ENCODE measurements around the gene INSYN2A. TPM values are rescaled to one million over a fixed set of nuclear protein-coding genes. Genes with fewer than 3 reads are reported as not detected.

The INSYN2A gene
- total RNA-seq, 1 experiment from 2014 or later: 0.13 TPM

DNA sequence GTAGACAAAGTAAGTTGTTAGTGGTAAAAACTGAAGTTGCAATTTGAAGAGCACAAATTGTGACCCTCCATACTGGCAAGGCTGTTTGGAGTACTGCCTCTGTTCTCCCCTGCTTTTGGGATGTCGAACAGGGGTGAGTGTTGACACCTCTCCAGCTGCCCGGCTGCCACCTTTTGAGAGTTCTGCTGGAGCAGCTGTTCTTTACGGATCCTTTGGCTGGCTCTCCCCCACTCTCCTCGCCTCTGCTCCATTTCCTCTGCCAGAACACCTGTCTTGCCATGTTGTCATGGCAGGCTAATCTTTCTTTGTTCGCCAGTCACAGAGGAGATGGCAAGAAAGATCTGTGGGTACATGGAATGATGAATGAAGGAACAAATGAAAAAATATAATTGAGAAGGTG, 34.9 kb downstream of the INSYN2A start (continued):
- TF ChIP-seq, protein P1, sequence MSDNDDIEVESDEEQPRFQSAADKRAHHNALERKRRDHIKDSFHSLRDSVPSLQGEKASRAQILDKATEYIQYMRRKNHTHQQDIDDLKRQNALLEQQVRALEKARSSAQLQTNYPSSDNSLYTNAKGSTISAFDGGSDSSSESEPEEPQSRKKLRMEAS (CRISPR knock-in tag; IDR thresholded peaks at IDR 0.05): no peak
- no peak for TF ChIP-seq NR1H2 (CRISPR knock-in tag; IDR thresholded peaks at IDR 0.05)

DNA sequence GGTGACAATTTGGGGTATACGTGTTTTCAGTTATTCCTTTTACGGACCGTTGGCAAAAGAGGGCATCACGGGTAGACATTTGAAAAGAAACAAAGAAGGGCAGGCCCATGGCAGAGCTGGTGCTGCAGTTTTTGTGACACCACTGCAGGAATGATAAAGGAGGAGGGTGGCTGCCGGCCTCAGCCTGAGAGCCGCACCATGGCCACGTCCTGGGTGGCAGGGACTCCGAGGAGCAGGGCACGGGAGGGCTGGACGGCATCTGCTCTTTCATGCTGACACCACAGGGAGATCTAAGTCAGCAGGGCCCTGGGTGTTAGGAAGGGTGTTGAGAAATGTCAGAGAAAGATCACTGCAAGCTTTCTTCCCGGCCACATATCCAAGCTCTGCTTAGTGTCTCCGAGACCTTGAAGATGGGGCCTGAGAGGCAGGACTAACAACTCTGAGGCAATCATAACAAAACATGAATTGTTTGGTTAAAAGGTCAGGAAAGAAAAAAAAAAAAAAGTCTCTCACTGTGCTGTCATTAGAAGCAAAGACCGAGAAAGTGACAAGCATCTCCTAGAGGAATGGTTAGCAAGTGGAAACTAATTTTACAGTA, 36.6 kb downstream of the INSYN2A start:
- Mint-ChIP-seq H3K9me3 (no peaks in the 10 kb centered on the region), H3K4me3 (no peak overlapping the region), H3K4me1 (peaks cover 10% of the 10 kb centered on the region), H3K27ac (no peak overlapping the region), H3K27me3 (ENCODE audit: low read depth) (no peaks in the 10 kb centered on the region), H3K36me3 (no peaks in the 10 kb centered on the region)
- no peak for TF ChIP-seq MYBL2 (CRISPR knock-in tag; IDR thresholded peaks at IDR 0.05)
- TF ChIP-seq, protein P2, sequence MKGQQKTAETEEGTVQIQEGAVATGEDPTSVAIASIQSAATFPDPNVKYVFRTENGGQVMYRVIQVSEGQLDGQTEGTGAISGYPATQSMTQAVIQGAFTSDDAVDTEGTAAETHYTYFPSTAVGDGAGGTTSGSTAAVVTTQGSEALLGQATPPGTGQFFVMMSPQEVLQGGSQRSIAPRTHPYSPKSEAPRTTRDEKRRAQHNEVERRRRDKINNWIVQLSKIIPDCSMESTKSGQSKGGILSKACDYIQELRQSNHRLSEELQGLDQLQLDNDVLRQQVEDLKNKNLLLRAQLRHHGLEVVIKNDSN (CRISPR knock-in tag; IDR thresholded peaks at IDR 0.05): no peak
- no peak for TF ChIP-seq ELF4 (CRISPR knock-in tag; IDR thresholded peaks at IDR 0.05; ENCODE audit: low read depth)
- no peak for DNase-seq (ENCODE audit: low spot score)
- ATAC-seq: no peak
- ChIA-PET POLR2A (no interaction called here), CTCF (no interaction called here)

DNA sequence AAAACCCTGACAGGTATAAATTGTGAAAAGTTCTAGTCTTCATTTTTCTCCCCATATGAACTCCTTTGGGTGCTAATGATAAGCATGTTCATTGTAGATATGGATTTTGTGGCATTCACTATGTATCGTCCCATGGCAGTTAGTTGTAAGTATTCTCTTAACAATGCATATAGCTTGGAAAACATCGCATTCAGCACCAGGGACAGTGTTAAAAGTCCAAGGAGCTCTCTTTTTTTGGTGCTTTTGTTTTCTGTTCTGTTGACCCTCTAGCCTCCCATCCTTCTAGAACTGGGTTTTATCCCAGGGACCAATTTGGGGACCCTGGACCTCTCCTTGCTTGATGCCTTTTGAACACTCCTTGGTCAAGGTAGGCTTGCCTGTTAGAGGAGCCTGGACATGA, 37.7 kb downstream of the INSYN2A start:
- Mint-ChIP-seq H3K27ac (no peak overlapping the region), H3K4me3 (no peak overlapping the region), H3K9me3 (no peaks in the 10 kb centered on the region), H3K36me3 (no peaks in the 10 kb centered on the region), H3K4me1 (peaks cover 12% of the 10 kb centered on the region), H3K27me3 (ENCODE audit: low read depth) (no peaks in the 10 kb centered on the region)
- no peak for TF ChIP-seq ELF4 (CRISPR knock-in tag; IDR thresholded peaks at IDR 0.05; ENCODE audit: low read depth)
- CTCF ChIA-PET: interaction anchor here (1.0 kb wide), 1 partner anchor 85 kb away, joined by 3 read pairs; no protein-coding TSS in a partner anchor
- POLR2A ChIA-PET: no interaction called here
- ATAC-seq (no peak), DNase-seq (ENCODE audit: low spot score) (no peak)

DNA sequence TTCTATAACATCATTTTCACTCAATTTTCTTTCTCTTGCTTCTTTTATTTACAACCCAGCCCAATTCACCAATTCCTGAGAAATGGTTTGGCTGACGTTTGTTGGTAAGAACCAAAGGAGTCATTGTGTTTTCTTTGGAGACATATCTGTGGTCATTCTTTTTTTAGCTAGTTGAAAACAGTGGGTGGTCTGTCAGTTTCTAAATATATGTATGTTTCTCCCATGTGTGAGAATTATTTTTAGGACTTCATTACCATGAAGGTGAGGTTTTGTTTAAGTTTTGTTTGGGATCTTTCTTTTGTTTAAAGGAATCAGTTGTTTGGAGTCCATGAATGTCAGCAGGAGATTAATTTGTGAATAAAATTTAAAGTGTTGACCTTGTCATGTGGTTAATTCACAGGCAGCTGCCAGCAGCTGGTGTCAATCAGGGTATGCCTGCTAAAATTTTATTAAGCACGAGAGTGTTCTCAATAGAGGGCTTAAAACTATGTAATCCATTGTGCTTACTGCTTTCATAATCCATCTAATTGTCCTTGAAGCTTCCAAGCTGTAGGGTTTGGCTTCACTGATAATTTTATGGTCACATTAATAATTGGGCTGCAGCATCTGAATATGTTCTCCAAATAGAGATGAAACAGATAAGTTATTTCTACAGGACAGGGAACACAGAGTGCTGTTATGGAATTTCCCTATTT, 38.7 kb downstream of the INSYN2A start:
- CTCF ChIA-PET: no interaction called here
- ATAC-seq (no peak), DNase-seq (ENCODE audit: low spot score) (no peak)
- H3K4me1 Mint-ChIP-seq: peaks cover 22% of the 10 kb centered on the region
- no peak overlapping the region for H3K4me3 Mint-ChIP-seq
- H3K27me3 Mint-ChIP-seq (ENCODE audit: low read depth): no peaks in the 10 kb centered on the region
- no peaks in the 10 kb centered on the region for H3K36me3 Mint-ChIP-seq
- H3K9me3 Mint-ChIP-seq: no peaks in the 10 kb centered on the region
- POLR2A ChIA-PET: no interaction called here
- no peak overlapping the region for H3K27ac Mint-ChIP-seq
- TF ChIP-seq, protein P3, sequence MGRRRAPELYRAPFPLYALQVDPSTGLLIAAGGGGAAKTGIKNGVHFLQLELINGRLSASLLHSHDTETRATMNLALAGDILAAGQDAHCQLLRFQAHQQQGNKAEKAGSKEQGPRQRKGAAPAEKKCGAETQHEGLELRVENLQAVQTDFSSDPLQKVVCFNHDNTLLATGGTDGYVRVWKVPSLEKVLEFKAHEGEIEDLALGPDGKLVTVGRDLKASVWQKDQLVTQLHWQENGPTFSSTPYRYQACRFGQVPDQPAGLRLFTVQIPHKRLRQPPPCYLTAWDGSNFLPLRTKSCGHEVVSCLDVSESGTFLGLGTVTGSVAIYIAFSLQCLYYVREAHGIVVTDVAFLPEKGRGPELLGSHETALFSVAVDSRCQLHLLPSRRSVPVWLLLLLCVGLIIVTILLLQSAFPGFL (CRISPR knock-in tag; IDR thresholded peaks at IDR 0.05; ENCODE audit: borderline replicate concordance): no peak
- TF ChIP-seq PRRX2 (CRISPR knock-in tag; IDR thresholded peaks at IDR 0.05) (no peak), CREM (CRISPR knock-in tag; IDR thresholded peaks at IDR 0.05) (no peak), KAT7 (CRISPR knock-in tag; IDR thresholded peaks at IDR 0.05; ENCODE audit: borderline replicate concordance) (no peak), CBFB (CRISPR knock-in tag; IDR thresholded peaks at IDR 0.05; ENCODE audit: low read depth) (no peak), SMAD4 (CRISPR knock-in tag; IDR thresholded peaks at IDR 0.05) (no peak), RELA (CRISPR knock-in tag; IDR thresholded peaks at IDR 0.05; ENCODE audit: borderline replicate concordance) (no peak), OVOL2 (CRISPR knock-in tag; IDR thresholded peaks at IDR 0.05; ENCODE audit: borderline replicate concordance) (no peak)
- TF ChIP-seq, protein P4, sequence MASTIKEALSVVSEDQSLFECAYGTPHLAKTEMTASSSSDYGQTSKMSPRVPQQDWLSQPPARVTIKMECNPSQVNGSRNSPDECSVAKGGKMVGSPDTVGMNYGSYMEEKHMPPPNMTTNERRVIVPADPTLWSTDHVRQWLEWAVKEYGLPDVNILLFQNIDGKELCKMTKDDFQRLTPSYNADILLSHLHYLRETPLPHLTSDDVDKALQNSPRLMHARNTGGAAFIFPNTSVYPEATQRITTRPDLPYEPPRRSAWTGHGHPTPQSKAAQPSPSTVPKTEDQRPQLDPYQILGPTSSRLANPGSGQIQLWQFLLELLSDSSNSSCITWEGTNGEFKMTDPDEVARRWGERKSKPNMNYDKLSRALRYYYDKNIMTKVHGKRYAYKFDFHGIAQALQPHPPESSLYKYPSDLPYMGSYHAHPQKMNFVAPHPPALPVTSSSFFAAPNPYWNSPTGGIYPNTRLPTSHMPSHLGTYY (CRISPR knock-in tag; IDR thresholded peaks at IDR 0.05): no peak
- TF ChIP-seq, protein P5, sequence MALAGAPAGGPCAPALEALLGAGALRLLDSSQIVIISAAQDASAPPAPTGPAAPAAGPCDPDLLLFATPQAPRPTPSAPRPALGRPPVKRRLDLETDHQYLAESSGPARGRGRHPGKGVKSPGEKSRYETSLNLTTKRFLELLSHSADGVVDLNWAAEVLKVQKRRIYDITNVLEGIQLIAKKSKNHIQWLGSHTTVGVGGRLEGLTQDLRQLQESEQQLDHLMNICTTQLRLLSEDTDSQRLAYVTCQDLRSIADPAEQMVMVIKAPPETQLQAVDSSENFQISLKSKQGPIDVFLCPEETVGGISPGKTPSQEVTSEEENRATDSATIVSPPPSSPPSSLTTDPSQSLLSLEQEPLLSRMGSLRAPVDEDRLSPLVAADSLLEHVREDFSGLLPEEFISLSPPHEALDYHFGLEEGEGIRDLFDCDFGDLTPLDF (CRISPR knock-in tag; IDR thresholded peaks at IDR 0.05): no peak
- TF ChIP-seq, protein P6, sequence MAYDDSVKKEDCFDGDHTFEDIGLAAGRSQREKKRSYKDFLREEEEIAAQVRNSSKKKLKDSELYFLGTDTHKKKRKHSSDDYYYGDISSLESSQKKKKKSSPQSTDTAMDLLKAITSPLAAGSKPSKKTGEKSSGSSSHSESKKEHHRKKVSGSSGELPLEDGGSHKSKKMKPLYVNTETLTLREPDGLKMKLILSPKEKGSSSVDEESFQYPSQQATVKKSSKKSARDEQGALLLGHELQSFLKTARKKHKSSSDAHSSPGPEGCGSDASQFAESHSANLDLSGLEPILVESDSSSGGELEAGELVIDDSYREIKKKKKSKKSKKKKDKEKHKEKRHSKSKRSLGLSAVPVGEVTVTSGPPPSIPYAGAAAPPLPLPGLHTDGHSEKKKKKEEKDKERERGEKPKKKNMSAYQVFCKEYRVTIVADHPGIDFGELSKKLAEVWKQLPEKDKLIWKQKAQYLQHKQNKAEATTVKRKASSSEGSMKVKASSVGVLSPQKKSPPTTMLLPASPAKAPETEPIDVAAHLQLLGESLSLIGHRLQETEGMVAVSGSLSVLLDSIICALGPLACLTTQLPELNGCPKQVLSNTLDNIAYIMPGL (CRISPR knock-in tag; IDR thresholded peaks at IDR 0.05): no peak
- TF ChIP-seq, protein P7, sequence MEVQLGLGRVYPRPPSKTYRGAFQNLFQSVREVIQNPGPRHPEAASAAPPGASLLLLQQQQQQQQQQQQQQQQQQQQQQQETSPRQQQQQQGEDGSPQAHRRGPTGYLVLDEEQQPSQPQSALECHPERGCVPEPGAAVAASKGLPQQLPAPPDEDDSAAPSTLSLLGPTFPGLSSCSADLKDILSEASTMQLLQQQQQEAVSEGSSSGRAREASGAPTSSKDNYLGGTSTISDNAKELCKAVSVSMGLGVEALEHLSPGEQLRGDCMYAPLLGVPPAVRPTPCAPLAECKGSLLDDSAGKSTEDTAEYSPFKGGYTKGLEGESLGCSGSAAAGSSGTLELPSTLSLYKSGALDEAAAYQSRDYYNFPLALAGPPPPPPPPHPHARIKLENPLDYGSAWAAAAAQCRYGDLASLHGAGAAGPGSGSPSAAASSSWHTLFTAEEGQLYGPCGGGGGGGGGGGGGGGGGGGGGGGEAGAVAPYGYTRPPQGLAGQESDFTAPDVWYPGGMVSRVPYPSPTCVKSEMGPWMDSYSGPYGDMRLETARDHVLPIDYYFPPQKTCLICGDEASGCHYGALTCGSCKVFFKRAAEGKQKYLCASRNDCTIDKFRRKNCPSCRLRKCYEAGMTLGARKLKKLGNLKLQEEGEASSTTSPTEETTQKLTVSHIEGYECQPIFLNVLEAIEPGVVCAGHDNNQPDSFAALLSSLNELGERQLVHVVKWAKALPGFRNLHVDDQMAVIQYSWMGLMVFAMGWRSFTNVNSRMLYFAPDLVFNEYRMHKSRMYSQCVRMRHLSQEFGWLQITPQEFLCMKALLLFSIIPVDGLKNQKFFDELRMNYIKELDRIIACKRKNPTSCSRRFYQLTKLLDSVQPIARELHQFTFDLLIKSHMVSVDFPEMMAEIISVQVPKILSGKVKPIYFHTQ (CRISPR knock-in tag; IDR thresholded peaks at IDR 0.05): no peak
- TF ChIP-seq, protein P8, sequence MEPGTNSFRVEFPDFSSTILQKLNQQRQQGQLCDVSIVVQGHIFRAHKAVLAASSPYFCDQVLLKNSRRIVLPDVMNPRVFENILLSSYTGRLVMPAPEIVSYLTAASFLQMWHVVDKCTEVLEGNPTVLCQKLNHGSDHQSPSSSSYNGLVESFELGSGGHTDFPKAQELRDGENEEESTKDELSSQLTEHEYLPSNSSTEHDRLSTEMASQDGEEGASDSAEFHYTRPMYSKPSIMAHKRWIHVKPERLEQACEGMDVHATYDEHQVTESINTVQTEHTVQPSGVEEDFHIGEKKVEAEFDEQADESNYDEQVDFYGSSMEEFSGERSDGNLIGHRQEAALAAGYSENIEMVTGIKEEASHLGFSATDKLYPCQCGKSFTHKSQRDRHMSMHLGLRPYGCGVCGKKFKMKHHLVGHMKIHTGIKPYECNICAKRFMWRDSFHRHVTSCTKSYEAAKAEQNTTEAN (CRISPR knock-in tag; IDR thresholded peaks at IDR 0.05): no peak
